ENCODE data around the gene NKX6-2. TPM values are rescaled to one million over a fixed set of nuclear protein-coding genes. Genes with fewer than 3 reads are reported as not detected.

The NKX6-2 gene
- total RNA-seq, 4 donors from 2014 or later = not detected

GRCh38 chr10:132810807-132811700 is 25.1 kb upstream of the NKX6-2 start:
- TF ChIP-seq CTCF (IDR thresholded peaks at IDR 0.05; ENCODE audit: low read depth) = no peak

- TF ChIP-seq CTCF (IDR thresholded peaks at IDR 0.05; ENCODE audit: low read depth) = no peak
Measured at GRCh38 chr10:132810141-132810806, 24.3 kb upstream of the NKX6-2 start.

- TF ChIP-seq CTCF (IDR thresholded peaks at IDR 0.05; ENCODE audit: low read depth) = no peak
Measured at GRCh38 chr10:132809232-132810140, 23.5 kb upstream of the NKX6-2 start.

GRCh38 chr10:132808383-132809231 is 22.7 kb upstream of the NKX6-2 start:
- no peak for TF ChIP-seq CTCF (IDR thresholded peaks at IDR 0.05; ENCODE audit: low read depth)

GRCh38 chr10:132807621-132808049 is 21.7 kb upstream of the NKX6-2 start:
- TF ChIP-seq CTCF (IDR thresholded peaks at IDR 0.05; ENCODE audit: low read depth) = no peak

GRCh38 chr10:132806561-132807003 is 20.6 kb upstream of the NKX6-2 start:
- no peak for TF ChIP-seq CTCF (IDR thresholded peaks at IDR 0.05; ENCODE audit: low read depth)

Measured in subcutaneous adipose tissue (tissue), 4 donors.